Lung (tissue), 12 donors: ENCODE measurements around the gene PSMA6. TPM values are rescaled to one million over a fixed set of nuclear protein-coding genes. Genes with fewer than 3 reads are reported as not detected.
A peak's percentile ranks its signal among the peaks of the same experiment; 100 is the strongest.
"Not testable (repeated sequence)": the region's sequence is repeated elsewhere in the genome, so short reads cannot be mapped to it uniquely, and the experiment has no call there.

Experiments
- ATAC-seq: fragments of 200-7000 bp; cut with Tn5 transposase; one replicate; pipeline ENCODE4 v1.9.1; 2020; ENCODE audit warnings: moderate number of reproducible peaks; ENCODE audit not compliant: insufficient read depth, low FRiP score
- DNase-seq, 3 donors: peaks; one replicate each; pipeline ENCODE4 v3.0.0-alpha.2; 2013 to 2017
- H3K27ac ChIP-seq, 2 donors: one replicate each; pipeline ENCODE4 v1.5.1; 2013; ENCODE audit warnings: mild to moderate bottlenecking in 2 of 2, moderate library complexity in 2 of 2, control low read depth in 1 of 2, inconsistent platforms in 1 of 2, low read depth in 1 of 2, low read length in 1 of 2
- H3K27me3 ChIP-seq, 3 donors: one replicate each; pipeline ENCODE4 v1.5.1; 2013; ENCODE audit warnings: low read length in 2 of 3; ENCODE audit not compliant: control insufficient read depth in 3 of 3, insufficient read depth in 3 of 3
- H3K36me3 ChIP-seq, 4 donors: one replicate each; pipeline ENCODE4 v1.5.1; 2013; ENCODE audit warnings: low read length in 4 of 4, mild to moderate bottlenecking in 1 of 4, moderate library complexity in 1 of 4; ENCODE audit not compliant: control insufficient read depth in 4 of 4, insufficient read depth in 4 of 4
- H3K4me1 ChIP-seq, 5 donors: one replicate each; pipeline ENCODE4 v1.5.1; 2013; ENCODE audit warnings: low read length in 5 of 5, mild to moderate bottlenecking in 2 of 5, moderate library complexity in 1 of 5; ENCODE audit not compliant: control insufficient read depth in 5 of 5, insufficient read depth in 5 of 5
- H3K4me3 ChIP-seq: one replicate; pipeline ENCODE4 v1.5.1; 2013; ENCODE audit warnings: mild to moderate bottlenecking, control low read depth, moderate library complexity
- H3K9ac ChIP-seq, 2 donors: one replicate each; pipeline ENCODE4 v1.5.1; 2013; ENCODE audit warnings: low read length in 2 of 2, control low read depth in 1 of 2; ENCODE audit not compliant: insufficient read depth in 1 of 2
- H3K9me3 ChIP-seq, 4 donors: one replicate each; pipeline ENCODE4 v1.5.1; 2013; ENCODE audit warnings: low read length in 3 of 4, mild to moderate bottlenecking in 1 of 4, moderate library complexity in 1 of 4; ENCODE audit not compliant: control insufficient read depth in 4 of 4, insufficient read depth in 3 of 4
- WGBS, 2 donors: extraction: QIAGEN DNeasy Blood & Tissue Kit; methylation state at CpG; one replicate each; pipeline ENCODE4 v1.1.7; 2013; 5-methylcytosine and 5-hydroxymethylcytosine counted together
- polyA plus RNA-seq, 2 donors: library from polyadenylated mRNA; stranded (reverse); fragments of 200-250 nt; gene quantifications; one replicate each; pipeline ENCODE4 v1.2.1, GENCODE V29; 2013
- total RNA-seq, 2 donors: library from RNA; depleted of rRNA in 1 of 2; stranded (reverse); fragments of >200 nt in 1 of 2; gene quantifications; one replicate each; pipeline ENCODE4 v1.2.1, GENCODE V29; 2014 to 2021
- TF ChIP-seq, protein P1 (sequence below): IDR thresholded peaks from 2 replicates; pipeline ENCODE4 v1.5.1; 2012; ENCODE audit warnings: mild to moderate bottlenecking; ENCODE audit errors: control extremely low read depth, extremely low read depth
- donor health status: control.
- donor health status: control.
- donor health status: Bipolar disorder and iron deficiency.
- donor health status: healthy.
- donor health status: DM: yes; HTN: yes; CAD: no.

PSMA6 gene
- total and polyA plus RNA-seq, 4 donors, result 119 to 351 (median 212) TPM

DNA sequence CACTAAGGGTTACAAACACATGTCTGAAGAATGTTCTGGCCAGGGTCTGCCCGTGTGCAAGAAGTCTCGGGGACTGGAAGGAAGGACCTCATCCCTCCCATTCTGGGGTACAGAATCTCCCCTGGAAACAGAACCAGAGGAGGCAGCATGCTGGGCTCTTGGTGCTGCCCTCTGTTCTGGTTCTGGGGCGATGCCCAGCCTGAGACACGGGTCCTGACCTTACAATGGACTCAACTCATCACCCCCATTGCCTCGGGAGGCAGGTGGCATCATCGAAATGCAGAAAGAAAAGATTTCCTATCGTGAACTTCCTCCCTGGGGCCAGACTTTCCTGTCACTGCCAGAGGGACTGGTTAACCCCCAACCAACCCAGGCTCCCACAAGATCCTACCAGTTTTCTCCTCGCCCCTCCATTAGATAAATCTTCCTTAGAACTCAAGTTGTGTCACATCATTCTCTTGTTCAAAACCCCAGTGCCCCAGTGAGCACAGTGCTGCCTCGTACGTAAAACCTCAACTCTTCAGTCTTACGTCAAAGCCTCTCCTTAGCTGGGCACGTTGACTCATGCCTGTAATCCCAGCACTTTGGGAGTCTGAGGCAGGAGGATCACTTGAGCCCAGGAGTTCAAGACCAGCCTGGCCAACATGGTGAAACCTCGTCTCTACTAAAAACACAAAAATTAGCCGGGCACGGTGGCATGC lies 52.1 kb downstream of the PSMA6 start:
- no peak for ATAC-seq
- no peaks in the 10 kb centered on the region for H3K36me3 ChIP-seq
- no peaks in the 10 kb centered on the region for H3K27me3 ChIP-seq
- peaks cover 5 to 41% (median 22%) of the 10 kb centered on the region in 5 donors for H3K4me1 ChIP-seq
- no peak overlapping the region for H3K9ac ChIP-seq
- DNase-seq, result no peak
- no peaks in the 10 kb centered on the region for H3K9me3 ChIP-seq
- WGBS, 2 donors, result 51 to 65% methylated on average over 15 of the region's 15 CpGs
- H3K27ac ChIP-seq, result peak overlapping the region in 1 of 2 donors; percentile 12
- TF ChIP-seq, protein P1, sequence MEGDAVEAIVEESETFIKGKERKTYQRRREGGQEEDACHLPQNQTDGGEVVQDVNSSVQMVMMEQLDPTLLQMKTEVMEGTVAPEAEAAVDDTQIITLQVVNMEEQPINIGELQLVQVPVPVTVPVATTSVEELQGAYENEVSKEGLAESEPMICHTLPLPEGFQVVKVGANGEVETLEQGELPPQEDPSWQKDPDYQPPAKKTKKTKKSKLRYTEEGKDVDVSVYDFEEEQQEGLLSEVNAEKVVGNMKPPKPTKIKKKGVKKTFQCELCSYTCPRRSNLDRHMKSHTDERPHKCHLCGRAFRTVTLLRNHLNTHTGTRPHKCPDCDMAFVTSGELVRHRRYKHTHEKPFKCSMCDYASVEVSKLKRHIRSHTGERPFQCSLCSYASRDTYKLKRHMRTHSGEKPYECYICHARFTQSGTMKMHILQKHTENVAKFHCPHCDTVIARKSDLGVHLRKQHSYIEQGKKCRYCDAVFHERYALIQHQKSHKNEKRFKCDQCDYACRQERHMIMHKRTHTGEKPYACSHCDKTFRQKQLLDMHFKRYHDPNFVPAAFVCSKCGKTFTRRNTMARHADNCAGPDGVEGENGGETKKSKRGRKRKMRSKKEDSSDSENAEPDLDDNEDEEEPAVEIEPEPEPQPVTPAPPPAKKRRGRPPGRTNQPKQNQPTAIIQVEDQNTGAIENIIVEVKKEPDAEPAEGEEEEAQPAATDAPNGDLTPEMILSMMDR, result no peak
- no peak overlapping the region for H3K4me3 ChIP-seq

DNA sequence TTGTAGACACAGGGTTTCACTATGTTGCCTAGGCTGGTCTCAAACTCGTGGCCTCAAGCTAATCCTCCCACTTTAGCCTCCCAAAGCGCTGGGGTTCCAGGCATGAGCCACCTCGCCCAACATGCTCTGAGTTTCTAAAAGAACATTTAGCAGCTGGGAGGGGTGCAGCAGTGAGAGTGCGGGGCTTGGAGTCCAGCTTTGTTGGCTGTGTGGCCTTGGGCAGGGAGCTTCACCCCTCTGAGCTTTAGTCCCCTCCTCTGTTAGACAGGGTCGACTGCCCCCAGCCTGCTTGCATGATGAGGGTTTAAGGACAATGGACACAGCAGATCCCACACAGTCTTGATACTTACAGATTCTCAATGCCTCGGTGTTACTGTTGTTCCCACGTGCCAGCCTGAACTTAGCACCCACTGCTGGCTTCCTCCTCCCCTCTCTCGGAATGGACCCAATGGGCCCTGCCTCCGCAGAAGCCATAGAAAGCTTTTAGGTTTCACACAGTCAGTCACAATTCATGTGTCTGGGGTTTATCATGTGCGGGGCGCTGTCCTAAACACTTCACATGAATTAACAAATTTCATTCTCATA lies 54.6 kb downstream of the PSMA6 start:
- no peak overlapping the region for H3K4me3 ChIP-seq
- H3K27ac ChIP-seq, result no peak overlapping the region
- WGBS, 2 donors, result 95% methylated on average over 11 of the region's 11 CpGs
- peaks cover 0 to 30% (median 10%) of the 10 kb centered on the region in 5 donors for H3K4me1 ChIP-seq
- no peaks in the 10 kb centered on the region for H3K36me3 ChIP-seq
- DNase-seq (no peak), ATAC-seq (no peak)
- no peaks in the 10 kb centered on the region for H3K27me3 ChIP-seq
- no peaks in the 10 kb centered on the region for H3K9me3 ChIP-seq
- TF ChIP-seq, protein P1, result no peak
- H3K9ac ChIP-seq, result no peak overlapping the region

DNA sequence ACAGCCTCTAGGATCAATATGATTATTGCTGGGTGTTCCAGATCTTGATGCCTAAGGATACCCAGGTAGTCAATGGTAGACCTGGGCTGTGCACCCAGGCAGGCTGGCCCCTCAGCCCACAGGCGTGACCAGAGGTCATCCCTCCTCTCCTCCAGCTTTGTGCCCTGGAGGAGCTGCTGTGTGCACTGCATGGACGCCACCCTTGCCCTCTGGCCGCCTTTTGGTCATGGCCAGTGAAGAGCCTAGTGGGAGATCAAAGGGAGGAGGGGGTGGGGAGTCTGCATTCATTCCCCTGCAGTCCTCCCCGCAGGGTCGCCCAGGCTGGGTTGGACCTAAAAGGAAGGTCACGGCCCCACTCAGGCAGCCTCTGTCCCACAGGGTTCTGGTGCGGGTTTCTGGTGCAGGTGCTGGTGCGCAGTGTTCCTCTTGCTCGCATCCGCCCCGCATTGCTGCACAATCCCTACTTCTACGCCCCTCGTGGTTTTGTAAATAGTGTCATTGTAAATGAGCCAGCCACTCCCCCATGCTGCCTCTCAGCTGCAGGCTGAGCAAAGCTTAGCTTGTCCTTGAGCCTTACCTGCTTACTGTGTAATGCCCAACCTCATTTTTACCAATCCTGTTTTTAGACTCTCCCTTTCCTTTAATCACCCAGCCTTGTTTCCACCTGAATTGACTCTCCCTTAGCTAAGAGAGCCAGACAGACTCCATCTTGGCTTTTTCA lies 55.3 kb downstream of the PSMA6 start:
- H3K4me3 ChIP-seq, result no peak overlapping the region
- H3K9ac ChIP-seq, result no peak overlapping the region
- WGBS, 2 donors, result 64 to 68% methylated on average over 13 of the region's 13 CpGs
- no peaks in the 10 kb centered on the region for H3K36me3 ChIP-seq
- peak in 1 of 3 donors; percentile 63 for DNase-seq
- no peaks in the 10 kb centered on the region for H3K27me3 ChIP-seq
- no peaks in the 10 kb centered on the region for H3K9me3 ChIP-seq
- H3K4me1 ChIP-seq, result peaks cover 0 to 24% (median 10%) of the 10 kb centered on the region in 5 donors
- no peak for ATAC-seq
- no peak overlapping the region for H3K27ac ChIP-seq
- TF ChIP-seq, protein P1, result no peak

DNA sequence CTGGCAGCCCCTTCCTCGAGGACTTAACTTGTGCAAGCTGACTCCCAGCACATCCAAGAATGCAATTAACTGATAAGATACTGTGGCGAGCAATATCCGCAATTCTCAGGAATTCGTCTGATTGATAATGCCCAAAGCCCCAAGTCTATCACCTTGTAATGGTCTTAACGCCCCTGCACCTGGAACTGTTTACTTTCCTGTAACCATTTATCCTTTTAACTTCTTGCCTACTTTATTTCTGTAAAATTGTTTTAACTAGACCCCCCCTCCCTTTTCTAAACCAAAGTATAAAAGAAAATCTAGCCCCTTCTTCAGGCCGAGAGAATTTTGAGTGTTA lies 55.8 kb downstream of the PSMA6 start:
- H3K9me3 ChIP-seq, H3K27ac ChIP-seq, H3K27me3 ChIP-seq, DNase-seq, H3K4me3 ChIP-seq, H3K9ac ChIP-seq, ATAC-seq, H3K36me3 ChIP-seq: not testable (repeated sequence)
- WGBS, 2 donors, result 66 to 86% methylated on average over 5 to 6 of the region's 6 CpGs
- H3K4me1 ChIP-seq, result peaks cover 0 to 21% (median 12%) of the 10 kb centered on the region in 5 donors
